ENCODE measurements around the gene FETUB. TPM values are rescaled to one million over a fixed set of nuclear protein-coding genes. Genes with fewer than 3 reads are reported as not detected.

FETUB gene
- total and polyA plus RNA-seq, 2 of the 4 experiments (the other 2 are of a cell fraction), result not detected

DNA sequence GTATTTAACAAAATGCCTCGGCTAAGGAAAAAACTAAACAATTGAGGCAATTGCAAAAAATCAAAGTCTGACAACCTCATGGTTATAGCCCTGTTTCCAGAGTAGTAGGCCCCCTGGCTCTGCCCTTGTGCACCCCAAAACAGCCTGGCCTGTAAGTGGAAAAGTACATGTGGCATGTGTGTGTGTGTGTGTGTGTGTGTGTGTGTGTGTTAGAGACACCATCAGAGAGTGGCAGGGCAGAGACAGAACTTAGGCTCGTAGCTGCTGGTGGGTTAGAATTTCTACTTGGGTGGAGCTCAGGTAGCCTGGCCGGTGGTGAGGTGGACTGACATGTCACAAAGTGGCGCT lies 41.4 kb upstream of the FETUB start:
- H3K4me3 ChIP-seq (ENCODE audit: insufficient read depth, low read depth, low read length), result no peak overlapping the region
- no peak overlapping the region for H2BK20ac ChIP-seq (ENCODE audit: low read depth, low read length)
- no peaks in the 10 kb centered on the region for H4K20me1 ChIP-seq (ENCODE audit: insufficient read depth, low read length)
- peak overlapping the region; percentile 63 for H2AFZ ChIP-seq (replicated peaks; ENCODE audit: low read length, poor library complexity)
- TF ChIP-seq, protein P1, sequence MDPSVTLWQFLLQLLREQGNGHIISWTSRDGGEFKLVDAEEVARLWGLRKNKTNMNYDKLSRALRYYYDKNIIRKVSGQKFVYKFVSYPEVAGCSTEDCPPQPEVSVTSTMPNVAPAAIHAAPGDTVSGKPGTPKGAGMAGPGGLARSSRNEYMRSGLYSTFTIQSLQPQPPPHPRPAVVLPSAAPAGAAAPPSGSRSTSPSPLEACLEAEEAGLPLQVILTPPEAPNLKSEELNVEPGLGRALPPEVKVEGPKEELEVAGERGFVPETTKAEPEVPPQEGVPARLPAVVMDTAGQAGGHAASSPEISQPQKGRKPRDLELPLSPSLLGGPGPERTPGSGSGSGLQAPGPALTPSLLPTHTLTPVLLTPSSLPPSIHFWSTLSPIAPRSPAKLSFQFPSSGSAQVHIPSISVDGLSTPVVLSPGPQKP (IDR thresholded peaks at IDR 0.05; ENCODE audit: borderline replicate concordance, low read depth, low read length), result no peak
- TF ChIP-seq CHD1 (IDR thresholded peaks at IDR 0.05; ENCODE audit: low read depth, low read length), result no peak
- TF ChIP-seq MAZ (IDR thresholded peaks at IDR 0.05; ENCODE audit: borderline replicate concordance, low read depth, low read length), result no peak
- TF ChIP-seq FOS (IDR thresholded peaks at IDR 0.05; ENCODE audit: low read depth, low read length), result no peak
- TF ChIP-seq SMC3 (IDR thresholded peaks at IDR 0.05; ENCODE audit: low read depth, low read length), result no peak
- no peak for TF ChIP-seq RFX5 (IDR thresholded peaks at IDR 0.05; ENCODE audit: low read depth, low read length)
- no peak for TF ChIP-seq RCOR1 (IDR thresholded peaks at IDR 0.05; ENCODE audit: insufficient replicate concordance, low read length)
- TF ChIP-seq RAD21 (IDR thresholded peaks at IDR 0.05; ENCODE audit: low read length), result no peak
- TF ChIP-seq, protein P2, sequence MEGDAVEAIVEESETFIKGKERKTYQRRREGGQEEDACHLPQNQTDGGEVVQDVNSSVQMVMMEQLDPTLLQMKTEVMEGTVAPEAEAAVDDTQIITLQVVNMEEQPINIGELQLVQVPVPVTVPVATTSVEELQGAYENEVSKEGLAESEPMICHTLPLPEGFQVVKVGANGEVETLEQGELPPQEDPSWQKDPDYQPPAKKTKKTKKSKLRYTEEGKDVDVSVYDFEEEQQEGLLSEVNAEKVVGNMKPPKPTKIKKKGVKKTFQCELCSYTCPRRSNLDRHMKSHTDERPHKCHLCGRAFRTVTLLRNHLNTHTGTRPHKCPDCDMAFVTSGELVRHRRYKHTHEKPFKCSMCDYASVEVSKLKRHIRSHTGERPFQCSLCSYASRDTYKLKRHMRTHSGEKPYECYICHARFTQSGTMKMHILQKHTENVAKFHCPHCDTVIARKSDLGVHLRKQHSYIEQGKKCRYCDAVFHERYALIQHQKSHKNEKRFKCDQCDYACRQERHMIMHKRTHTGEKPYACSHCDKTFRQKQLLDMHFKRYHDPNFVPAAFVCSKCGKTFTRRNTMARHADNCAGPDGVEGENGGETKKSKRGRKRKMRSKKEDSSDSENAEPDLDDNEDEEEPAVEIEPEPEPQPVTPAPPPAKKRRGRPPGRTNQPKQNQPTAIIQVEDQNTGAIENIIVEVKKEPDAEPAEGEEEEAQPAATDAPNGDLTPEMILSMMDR (conservative IDR thresholded peaks at IDR 0.05; ENCODE audit: low read depth, low read length), result no peak
- TF ChIP-seq CEBPB (IDR thresholded peaks at IDR 0.05; ENCODE audit: low read depth, low read length), result no peak
- TF ChIP-seq, protein P3, sequence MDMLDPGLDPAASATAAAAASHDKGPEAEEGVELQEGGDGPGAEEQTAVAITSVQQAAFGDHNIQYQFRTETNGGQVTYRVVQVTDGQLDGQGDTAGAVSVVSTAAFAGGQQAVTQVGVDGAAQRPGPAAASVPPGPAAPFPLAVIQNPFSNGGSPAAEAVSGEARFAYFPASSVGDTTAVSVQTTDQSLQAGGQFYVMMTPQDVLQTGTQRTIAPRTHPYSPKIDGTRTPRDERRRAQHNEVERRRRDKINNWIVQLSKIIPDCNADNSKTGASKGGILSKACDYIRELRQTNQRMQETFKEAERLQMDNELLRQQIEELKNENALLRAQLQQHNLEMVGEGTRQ (IDR thresholded peaks at IDR 0.05; ENCODE audit: low read depth, low read length), result no peak
- no peak for TF ChIP-seq POLR2A (IDR thresholded peaks at IDR 0.05; ENCODE audit: low read depth, low read length)
- no peak for TF ChIP-seq MXI1 (IDR thresholded peaks at IDR 0.05; ENCODE audit: borderline replicate concordance, low read depth, low read length)
- no peak for TF ChIP-seq NFE2L2 (IDR thresholded peaks at IDR 0.05; ENCODE audit: low read depth, low read length)
- TF ChIP-seq BHLHE40 (IDR thresholded peaks at IDR 0.05; ENCODE audit: low read depth, low read length), result no peak
- TF ChIP-seq MAFK (IDR thresholded peaks at IDR 0.05; ENCODE audit: low read depth, low read length), result no peak
- ATAC-seq (ENCODE audit: low read depth) (no peak), DNase-seq (no peak)
- H3K14ac ChIP-seq (replicated peaks; ENCODE audit: low read depth, low read length), result no peak overlapping the region
- peaks cover 5% of the 10 kb centered on the region for H3K27me3 ChIP-seq (ENCODE audit: control insufficient read depth, insufficient read depth, low read length)
- H3K18ac ChIP-seq (ENCODE audit: low read depth, low read length), result no peak overlapping the region
- H3K4ac ChIP-seq (ENCODE audit: low read depth, low read length), result no peak overlapping the region
- H3K27ac ChIP-seq (ENCODE audit: insufficient read depth, low read length), result no peak overlapping the region
- no peak overlapping the region for H2BK120ac ChIP-seq (ENCODE audit: low read depth, low read length)
- H2AK9ac ChIP-seq (replicated peaks; ENCODE audit: low read depth, low read length, poor library complexity), result no peak overlapping the region
- no peaks in the 10 kb centered on the region for H3K36me3 ChIP-seq (ENCODE audit: control insufficient read depth, insufficient read depth, low read length)
- H3K9ac ChIP-seq (ENCODE audit: low read depth, low read length), result no peak overlapping the region
- intact Hi-C loops (cut with micrococcal nuclease) (no loop called here), dilution Hi-C loops (cut with HindIII; ENCODE audit: low sequenced_read_pairs, unreplicated experiment) (no loop called here), in situ Hi-C loops (cut with MboI; ENCODE audit: low sequenced_read_pairs) (no loop called here)
- H4K8ac ChIP-seq (ENCODE audit: low read depth in 2 of 2, low read length in 2 of 2), result no peak overlapping the region
- no peaks in the 10 kb centered on the region for H3K4me1 ChIP-seq (ENCODE audit: control insufficient read depth, insufficient read depth, low read length)
- H3K79me1 ChIP-seq (ENCODE audit: low read depth in 1 of 2, low read length in 2 of 2), result no peaks in the 10 kb centered on the region
- ChIA-PET POLR2A (ENCODE audit: unreplicated experiment) (interaction anchor here (0.5 kb wide), 1 partner anchor 25 kb away, joined by 3 read pairs; no protein-coding TSS in a partner anchor), CTCF (interaction anchor here (1.0 to 1.2 kb wide), 2 partner anchors 12 to 16 kb away, joined by 3 to 5 read pairs; no protein-coding TSS in a partner anchor)
- BruUV-seq (replicated peaks), result no TSS peak
- no CpG with 5 or more reads among the region's 4 CpGs for WGBS, 2 experiments (ENCODE audit: extremely low coverage in 2 of 2, insufficient read length in 1 of 2)
- H3K9me3 ChIP-seq (ENCODE audit: control insufficient read depth, insufficient read depth, low read length), result no peaks in the 10 kb centered on the region
- no peaks in the 10 kb centered on the region for H3K9me1 ChIP-seq (ENCODE audit: insufficient read depth, low read length)
- no peak overlapping the region for H4K91ac ChIP-seq (ENCODE audit: insufficient read depth, low read depth, low read length)
- no peak overlapping the region for H2BK15ac ChIP-seq (ENCODE audit: low read depth, low read length)
- H2BK5ac ChIP-seq (ENCODE audit: low read depth, low read length, poor library complexity, severe bottlenecking), result no peak overlapping the region
- no peak overlapping the region for H4K5ac ChIP-seq (ENCODE audit: low read depth, low read length)
- no peak overlapping the region for H3K56ac ChIP-seq (ENCODE audit: extremely low read depth, insufficient read depth, low read length)
- no peak overlapping the region for H3K23ac ChIP-seq (ENCODE audit: low read depth, low read length)
- H2AK5ac ChIP-seq (ENCODE audit: low read depth, low read length), result no peak overlapping the region
- H3K4me2 ChIP-seq (ENCODE audit: low read depth, low read length), result no peak overlapping the region

All from IMR-90 (cell line).